HepG2 (cell line): ENCODE results near the gene ERRFI1. TPM values are rescaled to one million over a fixed set of nuclear protein-coding genes. Genes with fewer than 3 reads are reported as not detected.

Experiments
- ATAC-seq: fragments of 200-7000 bp; cut with Tn5 transposase; 3 replicates; pipeline ENCODE4 v1.9.1; 2020; ENCODE audit warnings: mild to moderate bottlenecking, moderate library complexity
- BruUV-seq: library from RNA; stranded (reverse); fragments of 400-500 nt; replicated peaks from 2 replicates; lab custom pipeline; 2021; lab: Mats Ljungman, UMichigan
- CTCF ChIA-PET: fragments of 300-600 bp; formaldehyde crosslinking; extraction: SDS; loops from one replicate; lab custom pipeline; 2021; ENCODE audit warnings: low total read pairs, inconsistent platforms, low intra/inter-chr PET ratio; lab: Yijun Ruan, JAX
- POLR2A ChIA-PET: fragments of 350-600 bp; sonication (Branson Sonifier 250); formaldehyde crosslinking; loops from one replicate; lab custom pipeline; 2020; ENCODE audit warnings: antibody characterized with exemption, inconsistent platforms; lab: Yijun Ruan, JAX
- DNase-seq: peaks from one replicate; pipeline ENCODE4 v3.0.0-alpha.2; 2015; ENCODE audit warnings: low spot score
- FAIRE-seq: peaks from 3 replicates; lab custom pipeline; 2011; peaks lifted over from hg19 to GRCh38; lab: Jason Lieb, UNC
- H2AFZ ChIP-seq: one replicate; pipeline ENCODE4 v1.6.1; 2011; ENCODE audit warnings: low read length, inconsistent platforms
- H3K27ac ChIP-seq: fragments of 300-600 bp; 3 replicates; pipeline ENCODE4 v1.8.0; 2011; ENCODE audit warnings: mixed run types, mild to moderate bottlenecking, mixed read lengths, low read length, inconsistent platforms; ENCODE audit not compliant: insufficient read depth; ENCODE audit errors: extremely low read length
- H3K27me3 ChIP-seq, 2 experiments: fragments of 200-600 bp in 1 of 2; 2 replicates in 1 of 2; 3 replicates in 1 of 2; pipeline versions ENCODE4 v1.6.0 to v1.8.0; 2011; ENCODE audit warnings: low read length in 2 of 2, mild to moderate bottlenecking in 2 of 2, moderate library complexity in 2 of 2, inconsistent platforms in 1 of 2; ENCODE audit not compliant: insufficient read depth in 2 of 2, control insufficient read depth in 1 of 2
- H3K36me3 ChIP-seq, 2 experiments: fragments of 200-600 bp in 1 of 2; replicated peaks in 1 of 2; 2 replicates in 1 of 2; 3 replicates in 1 of 2; pipeline versions ENCODE4 v1.5.1 to v1.8.0; 2011; ENCODE audit warnings: low read length in 2 of 2, inconsistent platforms in 1 of 2; ENCODE audit not compliant: insufficient read depth in 2 of 2, control insufficient read depth in 1 of 2
- H3K4me1 ChIP-seq: 2 replicates; pipeline ENCODE4 v1.5.1; 2012; ENCODE audit warnings: low read length, inconsistent platforms; ENCODE audit not compliant: insufficient read depth
- H3K4me2 ChIP-seq: 2 replicates; pipeline ENCODE4 v1.6.0; 2011; ENCODE audit warnings: low read depth, low read length, inconsistent platforms
- H3K4me3 ChIP-seq, 3 experiments: fragments of 200-600 bp in 1 of 3; sonication (generic), shearing (Covaris generic) in 1 of 3; replicated peaks in 1 of 3; 2 replicates each; pipeline ENCODE4 v1.5.1; 2011 to 2016; ENCODE audit warnings: low read length in 3 of 3, inconsistent platforms in 2 of 3, low read depth in 2 of 3, mild to moderate bottlenecking in 2 of 3, control low read depth in 1 of 3, mixed read lengths in 1 of 3; ENCODE audit not compliant: insufficient read depth in 1 of 3
- H3K79me2 ChIP-seq: one replicate; pipeline ENCODE4 v1.6.1; 2011; ENCODE audit warnings: low read length, inconsistent platforms; ENCODE audit not compliant: insufficient read depth
- H3K9ac ChIP-seq: 2 replicates; pipeline ENCODE4 v1.6.0; 2011; ENCODE audit warnings: mild to moderate bottlenecking, low read depth, low read length, inconsistent platforms; ENCODE audit not compliant: insufficient read depth
- H3K9me3 ChIP-seq: 2 replicates; pipeline ENCODE4 v1.5.1; 2012; ENCODE audit warnings: mild to moderate bottlenecking, low read length
- H4K20me1 ChIP-seq: 2 replicates; pipeline ENCODE4 v1.6.0; 2011; ENCODE audit warnings: inconsistent platforms, mild to moderate bottlenecking, low read length, moderate library complexity; ENCODE audit not compliant: insufficient read depth
- CCDC6 ChIP-seq: sonication (generic); formaldehyde crosslinking; IDR thresholded peaks from 2 replicates; pipeline ENCODE4 v1.8.1; 2022; ENCODE audit warnings: mild to moderate bottlenecking, missing genetic modification reagents, moderate library complexity
- CEBPG ChIP-seq: IDR thresholded peaks from 2 replicates; pipeline ENCODE4 v1.6.1; 2016
- FOXO1 ChIP-seq: sonication (generic); formaldehyde crosslinking; IDR thresholded peaks from 2 replicates; pipeline ENCODE4 v1.4.0; 2020; ENCODE audit warnings: missing genetic modification reagents
- GATA4 ChIP-seq: sonication (generic); IDR thresholded peaks from 2 replicates; pipeline ENCODE4 v1.6.1; 2016; ENCODE audit warnings: antibody characterized with exemption, low read depth, borderline replicate concordance
- NCOA2 ChIP-seq: sonication (generic); formaldehyde crosslinking; IDR thresholded peaks from 2 replicates; pipeline ENCODE4 v1.8.0; 2022; ENCODE audit warnings: inconsistent platforms
- NKX3-1 ChIP-seq: sonication (generic); formaldehyde crosslinking; IDR thresholded peaks from 2 replicates; pipeline ENCODE4 v1.5.0; 2020; ENCODE audit warnings: missing genetic modification reagents
- PAF1 ChIP-seq: IDR thresholded peaks from 2 replicates; pipeline ENCODE4 v1.6.1; 2016; ENCODE audit warnings: missing genetic modification reagents, missing compliant biosample characterization
- PATZ1 ChIP-seq: sonication (generic); formaldehyde crosslinking; IDR thresholded peaks from 2 replicates; pipeline ENCODE4 v1.4.0; 2020; ENCODE audit warnings: missing genetic modification reagents
- PHF21A ChIP-seq: sonication (generic); formaldehyde crosslinking; IDR thresholded peaks from 2 replicates; pipeline ENCODE4 v1.5.0; 2020; ENCODE audit warnings: mild to moderate bottlenecking, missing genetic modification reagents
- POLR2AphosphoS2 ChIP-seq: IDR thresholded peaks from 2 replicates; pipeline ENCODE4 v1.6.1; 2011; ENCODE audit warnings: low read depth, low read length, improper control_type of control experiment
- POLR2G ChIP-seq: fragments of 200-400 bp; formaldehyde crosslinking; IDR thresholded peaks from 2 replicates; pipeline ENCODE4 v1.6.1; 2018; ENCODE audit warnings: mild to moderate bottlenecking, low read depth, low read length, moderate library complexity
- RARA ChIP-seq: IDR thresholded peaks from 2 replicates; pipeline ENCODE4 v1.6.1; 2016; ENCODE audit warnings: missing genetic modification reagents, missing compliant biosample characterization
- RBM22 ChIP-seq: fragments of 200-400 bp; formaldehyde crosslinking; optimal IDR thresholded peaks from 2 replicates; pipeline ENCODE3; 2017; ENCODE audit warnings: mild to moderate bottlenecking, low read length, moderate library complexity
- SOX13 ChIP-seq, 3 experiments: fragments of 450-650 bp in 1 of 3; sonication (generic) in 1 of 3; formaldehyde crosslinking in 1 of 3; IDR thresholded peaks in 2 of 3; conservative IDR thresholded peaks in 1 of 3; 2 replicates each; pipeline versions ENCODE4 v1.5.0 to v1.6.1; 2016 to 2020; ENCODE audit warnings: antibody characterized with exemption in 1 of 3, mild to moderate bottlenecking in 1 of 3, missing compliant biosample characterization in 1 of 3, missing genetic modification reagents in 1 of 3, moderate library complexity in 1 of 3
- SRSF4 ChIP-seq: fragments of 200-400 bp; formaldehyde crosslinking; IDR thresholded peaks from one replicate; pipeline ENCODE4 v1.6.1; 2018; ENCODE audit warnings: mild to moderate bottlenecking, low read depth, low read length, moderate library complexity; ENCODE audit not compliant: poor library complexity, severe bottlenecking
- SSRP1 ChIP-seq: IDR thresholded peaks from 2 replicates; pipeline ENCODE4 v1.6.1; 2016; ENCODE audit warnings: control low read depth
- TCF7 ChIP-seq: sonication (generic); IDR thresholded peaks from 2 replicates; pipeline ENCODE4 v1.6.1; 2016; ENCODE audit warnings: antibody characterized with exemption, low read depth
- ZNF430 ChIP-seq: sonication (generic); formaldehyde crosslinking; IDR thresholded peaks from 2 replicates; pipeline ENCODE4 v1.9.0; 2021; ENCODE audit warnings: mild to moderate bottlenecking, missing genetic modification reagents
- ZNF878 ChIP-seq: sonication (generic); formaldehyde crosslinking; IDR thresholded peaks from 2 replicates; pipeline ENCODE4 v1.8.1; 2023; ENCODE audit warnings: mild to moderate bottlenecking, missing genetic modification reagents, moderate library complexity
- WGBS: methylation state at CpG from one replicate; pipeline ENCODE4 v1.1.6; 2017; ENCODE audit warnings: low lambda C conversion rate; 5-methylcytosine and 5-hydroxymethylcytosine counted together
- in situ Hi-C: cut with HindIII; loops from 2 replicates; pipeline ENCODE4 v1.10.0; 2017; ENCODE audit warnings: low pct_unique_long_range_greater_than_20kb; ENCODE audit not compliant: extremely low pct_ligation_motif_present
- intact Hi-C: fragments of 100-400 bp; cut with micrococcal nuclease; formaldehyde crosslinking; loops from one replicate; pipeline ENCODE4 v1.10.0; 2022; ENCODE audit not compliant: unreplicated experiment
- polyA plus RNA-seq, 8 experiments: library from polyadenylated mRNA; depleted of rRNA in 3 of 8; stranded (reverse) in 7 of 8; unstranded in 1 of 8; fragments of >200 nt; fragmentation: Illumina TruSeq in 4 of 8; extraction: Trizol in 4 of 8; gene quantifications; 2 replicates each; pipeline versions ENCODE4 v1.2.1 to v1.2.3, GENCODE V29; 2011 to 2016; ENCODE audit warnings: low read depth in 4 of 8, missing spikeins in 1 of 8, mixed read lengths in 1 of 8; ENCODE audit not compliant: insufficient read depth in 1 of 8
- total RNA-seq, 5 experiments: library from RNA; depleted of rRNA; stranded (reverse); fragments of >200 nt; fragmentation: Illumina TruSeq; extraction: Trizol; gene quantifications; 2 replicates each; pipeline ENCODE4 v1.2.3, GENCODE V29; 2016; ENCODE audit warnings: low read depth in 1 of 5
- TF ChIP-seq, protein P1 (sequence below): IDR thresholded peaks from 2 replicates; pipeline ENCODE4 v1.6.1; 2016; ENCODE audit warnings: missing genetic modification reagents, missing compliant biosample characterization
- TF ChIP-seq, protein P2 (sequence below): sonication (generic); formaldehyde crosslinking; IDR thresholded peaks from 2 replicates; pipeline ENCODE4 v1.4.0; 2020; ENCODE audit warnings: mild to moderate bottlenecking, missing genetic modification reagents

ERRFI1 gene
- total and polyA plus RNA-seq, 2 of the 13 experiments (the other 11 are each of a cell fraction or from before 2014, with no cell fraction given): 84.4 to 753 TPM

GRCh38 chr1:8017495-8018197 lies 8.5 kb downstream of the ERRFI1 start:
- Histone ChIP-seq H3K27ac (peak overlapping the region; percentile 60), H3K27me3 (no peaks in the 10 kb centered on the region; a peak in 1 of 5 replicates), H3K79me2 (peaks cover 96% of the 10 kb centered on the region), H3K4me2 (peak overlapping the region; percentile 63), H3K9ac (peak overlapping the region; percentile 23; the same call in 1 of the 2 replicates), H2AFZ (no peak overlapping the region), H3K9me3 (no peaks in the 10 kb centered on the region), H3K4me3 (peak overlapping the region; percentile 14 to 94 (median 23); a peak in 5 of 6 replicates), H4K20me1 (peaks cover 100% of the 10 kb centered on the region), H3K36me3 (peaks cover 18 to 60% of the 10 kb centered on the region in 2 experiments), H3K4me1 (peaks cover 83% of the 10 kb centered on the region)
- ChIA-PET POLR2A (interaction anchor here (0.7 to 6.9 kb wide), 10 partner anchors 10 to 298 kb away, joined by 3 to 99 read pairs (median 8); partner anchors contain the start of gene ERRFI1), CTCF (no interaction called here)
- WGBS: 9% methylated on average over 5 of the region's 5 CpGs
- intact Hi-C loops (no loop called here), in situ Hi-C loops (loop anchor here (10.0 kb wide), 1 partner anchor 297 kb away; the partner anchor contains the start of gene SLC45A1)
- ATAC-seq: peak; percentile 16; the same call in 2 of the 3 replicates
- no peak for FAIRE-seq
- BruUV-seq: no TSS peak
- peak; percentile 85 for DNase-seq
- peak; percentile 54; the same call in 1 of the 2 replicates for TF ChIP-seq PAF1 (CRISPR knock-in tag)
- TF ChIP-seq, protein P1, sequence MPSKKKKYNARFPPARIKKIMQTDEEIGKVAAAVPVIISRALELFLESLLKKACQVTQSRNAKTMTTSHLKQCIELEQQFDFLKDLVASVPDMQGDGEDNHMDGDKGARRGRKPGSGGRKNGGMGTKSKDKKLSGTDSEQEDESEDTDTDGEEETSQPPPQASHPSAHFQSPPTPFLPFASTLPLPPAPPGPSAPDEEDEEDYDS (CRISPR knock-in tag): peak; percentile 23; the same call in 1 of the 2 replicates
- peak; percentile 90 for TF ChIP-seq RBM22
- 0 out of 2 replicates have a peak, but pooled peaks have one; percentile 26 for TF ChIP-seq ZNF878
- peak; percentile 39; the same call in 1 of the 2 replicates for TF ChIP-seq CEBPG (CRISPR knock-in tag)
- no peak for TF ChIP-seq ZNF430 (CRISPR knock-in tag)
- TF ChIP-seq NKX3-1 (CRISPR knock-in tag): no peak
- TF ChIP-seq FOXO1 (CRISPR knock-in tag): no peak
- peak; percentile 82; the same call in 1 of the 2 replicates for TF ChIP-seq POLR2AphosphoS2
- no peak for TF ChIP-seq SOX13 (IDR thresholded peaks at IDR 0.05)
- TF ChIP-seq SOX13 (CRISPR knock-in tag; conservative IDR thresholded peaks at IDR 0.05 in 1 of 2, IDR thresholded peaks at IDR 0.05 in 1 of 2): peak in 1 of 2 experiments; percentile 61; a peak in 2 of 4 replicates
- peak; percentile 5; the same call in 1 of the 2 replicates for TF ChIP-seq TCF7
- TF ChIP-seq SRSF4: peak; percentile 83
- TF ChIP-seq NCOA2: peak; percentile 58
- TF ChIP-seq, protein P2, sequence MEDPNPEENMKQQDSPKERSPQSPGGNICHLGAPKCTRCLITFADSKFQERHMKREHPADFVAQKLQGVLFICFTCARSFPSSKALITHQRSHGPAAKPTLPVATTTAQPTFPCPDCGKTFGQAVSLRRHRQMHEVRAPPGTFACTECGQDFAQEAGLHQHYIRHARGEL (CRISPR knock-in tag): no peak
- peak; percentile 76 for TF ChIP-seq POLR2G
- peak; percentile 31; the same call in 1 of the 2 replicates for TF ChIP-seq PHF21A (CRISPR knock-in tag)
- no peak for TF ChIP-seq GATA4
- TF ChIP-seq PATZ1 (CRISPR knock-in tag): peak; percentile 62
- TF ChIP-seq CCDC6 (CRISPR knock-in tag): 0 out of 2 replicates have a peak, but pooled peaks have one; percentile 22
- peak; percentile 69; the same call in 1 of the 2 replicates for TF ChIP-seq SSRP1 (CRISPR knock-in tag)
- no peak for TF ChIP-seq RARA
